ENCODE results near the gene CYP4F2. TPM values are rescaled to one million over a fixed set of nuclear protein-coding genes. Genes with fewer than 3 reads are reported as not detected.
"Not testable (repeated sequence)": the region's sequence is repeated elsewhere in the genome, so short reads cannot be mapped to it uniquely, and the experiment has no call there.

CYP4F2 gene
- total RNA-seq, 1 donor = 1.3 TPM

DNA sequence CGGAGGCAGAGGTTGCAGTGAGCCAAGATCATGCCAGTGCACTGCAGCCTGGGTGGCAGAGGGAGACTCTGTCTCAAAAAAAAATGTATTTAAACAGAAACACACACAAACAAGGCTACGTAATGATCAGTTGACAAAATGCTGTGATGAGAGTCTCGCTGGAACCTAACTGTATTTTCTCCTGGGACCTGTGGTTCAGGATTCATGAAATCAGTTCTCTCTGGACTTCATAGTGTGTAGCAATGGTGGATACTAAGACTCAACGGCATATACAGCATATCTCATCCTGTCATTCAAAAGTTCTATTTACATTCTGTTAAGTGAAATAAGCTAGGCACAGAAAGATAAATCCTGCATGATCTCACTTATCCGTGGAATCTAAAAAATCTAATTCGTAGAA is 37.4 kb downstream of the CYP4F2 start:
- no peak for DNase-seq (ENCODE audit: low read depth in 2 of 3, low spot score in 2 of 3)

DNA sequence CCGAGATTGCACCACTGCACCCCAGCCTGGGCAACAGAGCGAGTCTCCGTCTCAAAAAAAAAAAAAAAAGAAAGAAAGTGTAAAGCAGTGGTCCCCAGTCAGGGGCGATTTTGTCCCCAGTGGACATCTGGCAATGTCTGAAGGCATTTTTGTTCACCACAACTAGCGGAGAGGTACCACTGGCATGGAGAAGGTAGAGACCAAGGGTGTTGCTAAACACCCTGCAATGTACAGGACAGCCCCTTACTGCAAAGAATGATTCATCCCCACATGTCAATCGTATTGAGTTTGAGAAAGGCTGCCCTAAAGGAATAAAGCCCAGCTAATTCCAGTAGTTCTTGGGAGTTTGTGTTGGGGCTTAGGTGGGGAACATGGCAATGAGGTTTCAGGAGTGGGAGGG is 38.7 kb downstream of the CYP4F2 start:
- DNase-seq (ENCODE audit: low read depth in 2 of 3, low spot score in 2 of 3) = no peak

DNA sequence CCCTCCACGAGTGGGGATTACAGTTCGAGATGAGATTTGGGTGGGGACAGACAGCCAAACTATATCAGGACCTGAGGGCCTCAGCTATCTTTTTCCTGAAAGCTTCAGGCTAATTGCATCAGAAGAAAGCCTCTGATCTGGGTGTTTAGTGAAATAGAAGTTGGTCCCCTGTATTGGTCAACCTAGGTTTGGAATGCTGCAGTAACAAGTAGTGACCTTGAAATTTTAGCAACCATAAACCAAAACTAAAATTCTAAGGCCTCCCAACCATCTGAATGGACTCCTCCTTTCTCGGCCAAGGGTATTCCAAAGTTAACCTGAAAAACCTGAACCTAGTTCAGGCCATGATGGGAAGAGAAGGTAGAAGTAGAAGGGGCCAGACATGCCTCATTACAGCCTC is 47.5 kb downstream of the CYP4F2 start:
- DNase-seq (ENCODE audit: low read depth in 2 of 3, low spot score in 2 of 3) = no peak

DNA sequence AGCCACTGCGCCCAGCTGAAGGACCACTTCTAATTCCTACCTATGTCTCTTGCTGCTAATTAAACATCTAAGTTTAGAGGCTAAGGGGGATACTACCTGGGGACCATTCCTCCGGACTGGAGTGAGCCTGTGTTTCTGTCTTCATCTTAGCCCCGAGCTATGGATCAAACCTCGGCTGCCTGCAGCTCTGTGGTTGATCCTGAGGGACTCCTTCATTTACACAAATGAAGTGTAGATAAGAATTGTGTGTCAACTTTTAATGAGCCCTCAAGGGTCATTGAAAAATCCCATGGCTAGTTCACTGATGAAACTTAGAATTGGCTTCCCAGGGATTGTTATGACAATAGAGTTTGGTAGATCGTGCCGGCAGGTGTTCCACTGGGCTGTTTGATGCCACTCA is 51.0 kb downstream of the CYP4F2 start:
- DNase-seq (ENCODE audit: low read depth in 2 of 3, low spot score in 2 of 3) = no peak

DNA sequence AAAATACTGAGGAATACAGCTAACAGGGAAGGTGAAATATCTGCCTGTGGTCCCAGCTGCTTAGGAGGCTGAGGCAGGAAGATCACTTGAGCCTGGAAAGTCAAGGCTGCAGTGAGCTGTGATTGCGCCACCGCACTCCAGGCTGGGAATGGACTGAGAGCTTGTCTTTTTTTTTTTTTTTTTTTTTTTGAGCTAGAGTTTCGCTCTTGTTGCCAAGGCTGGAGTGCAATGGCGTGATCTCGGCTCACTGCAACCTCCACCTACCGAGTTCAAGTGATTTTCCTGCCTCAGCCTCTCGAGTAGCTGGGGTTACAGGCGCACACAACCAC is 54.0 kb downstream of the CYP4F2 start:
- DNase-seq (ENCODE audit: low read depth in 2 of 3, low spot score in 2 of 3) = not testable (repeated sequence)

DNA sequence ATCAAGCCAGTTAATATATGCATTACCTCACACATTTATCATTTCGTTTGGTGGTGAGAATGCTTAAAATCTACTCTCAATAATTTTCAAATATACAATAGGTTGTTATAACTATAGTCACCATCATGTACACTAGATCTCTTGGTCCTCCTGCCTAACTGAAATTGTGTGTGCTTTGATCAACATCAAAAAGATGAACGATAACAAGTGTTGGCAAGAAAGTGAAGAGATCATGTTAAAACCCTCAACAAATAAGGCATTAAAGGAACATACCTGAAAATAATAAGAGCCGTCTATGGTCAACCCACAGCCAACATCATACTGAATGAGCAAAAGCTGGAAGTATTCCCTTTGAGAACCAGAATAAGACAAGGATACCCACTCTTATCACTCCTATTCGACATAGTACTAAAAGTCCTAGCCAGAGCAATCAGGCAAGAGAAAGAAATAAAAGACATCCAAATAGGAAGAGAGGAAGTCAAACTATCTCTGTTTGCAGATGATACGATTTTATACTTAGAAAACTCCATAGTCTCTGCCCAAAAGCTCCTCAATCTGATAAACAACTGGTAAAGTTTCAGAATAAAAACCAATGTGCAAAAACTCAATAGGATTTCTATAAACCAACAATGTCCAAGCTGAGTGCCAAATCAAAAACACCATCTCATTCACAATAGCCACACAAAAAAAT is 54.5 kb downstream of the CYP4F2 start:
- DNase-seq (ENCODE audit: low read depth in 2 of 3, low spot score in 2 of 3) = no peak

DNA sequence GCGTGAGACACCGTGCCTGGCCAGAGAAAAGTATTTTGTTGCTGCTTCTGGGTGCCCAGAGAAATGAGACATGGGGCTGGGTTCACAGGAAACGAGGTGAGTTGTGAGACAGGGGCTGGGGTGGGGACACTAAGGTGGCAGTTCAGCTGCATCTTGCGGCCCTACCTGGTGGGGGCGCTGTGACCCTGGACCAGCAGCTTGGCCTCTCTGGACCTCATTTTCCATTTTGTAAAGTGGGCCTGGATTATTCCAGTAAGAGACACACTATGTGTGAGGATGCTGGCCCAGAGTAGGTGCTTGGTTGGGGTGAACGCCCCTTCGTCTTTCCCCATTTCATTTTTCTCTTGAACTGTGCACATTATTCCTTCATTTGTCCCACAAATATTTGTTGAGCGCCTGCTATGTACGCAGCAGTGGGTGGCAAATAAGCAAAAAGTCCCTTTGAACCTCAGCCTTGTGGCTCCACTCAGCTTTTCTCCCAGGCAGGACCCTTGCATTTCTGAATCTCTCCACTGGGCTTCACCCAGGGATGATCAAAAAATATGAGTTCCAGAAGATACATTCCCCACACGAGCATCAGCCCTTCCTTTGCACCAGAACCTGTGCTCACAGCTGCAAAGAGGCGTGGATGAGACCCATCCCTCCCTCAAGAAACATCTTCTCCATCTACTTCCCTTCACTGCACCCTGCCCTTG is 55.9 kb downstream of the CYP4F2 start:
- no peak for DNase-seq (ENCODE audit: low read depth in 2 of 3, low spot score in 2 of 3)

DNA sequence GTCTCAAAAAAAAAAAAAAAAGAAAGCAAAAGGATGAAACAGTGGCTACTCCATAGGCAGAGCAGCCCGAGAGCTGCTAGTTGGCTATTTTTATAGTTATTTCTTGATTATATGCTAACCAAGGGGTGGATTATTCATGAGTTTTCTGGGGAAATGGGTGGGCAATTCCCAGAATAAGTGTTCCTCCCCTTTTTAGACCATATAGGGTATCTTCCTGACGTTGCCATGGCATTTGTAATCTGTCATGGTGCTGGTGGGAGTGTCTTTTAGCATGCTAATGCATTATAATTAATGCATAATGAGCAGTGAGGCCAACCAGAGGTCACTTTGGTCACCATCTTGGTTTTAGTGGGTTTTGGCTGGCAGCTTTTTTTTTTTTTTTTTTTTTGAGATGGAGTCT is 57.0 kb downstream of the CYP4F2 start:
- no peak for DNase-seq (ENCODE audit: low read depth in 2 of 3, low spot score in 2 of 3)

DNA sequence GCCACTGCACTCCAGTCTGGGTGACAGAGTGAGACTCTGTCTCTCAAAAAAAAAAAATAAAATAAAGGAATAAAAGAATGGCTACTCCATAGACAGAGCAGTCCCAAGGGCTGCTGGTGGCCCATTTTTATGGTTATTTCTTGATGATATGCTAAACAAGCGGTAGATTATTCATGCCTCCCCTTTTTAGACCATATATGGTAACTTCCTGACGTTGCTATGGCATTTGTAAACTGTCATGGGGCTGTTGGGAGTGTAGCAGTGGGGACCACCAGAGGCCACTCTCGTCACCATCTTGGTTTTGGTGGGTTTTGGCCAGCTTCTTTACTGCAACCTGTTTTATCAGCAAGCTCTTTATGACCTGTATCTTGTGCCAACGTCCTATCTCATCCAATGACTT is 58.0 kb downstream of the CYP4F2 start:
- peak in 1 of 3 donors; percentile 23 for DNase-seq (ENCODE audit: low read depth in 2 of 3, low spot score in 2 of 3)

DNA sequence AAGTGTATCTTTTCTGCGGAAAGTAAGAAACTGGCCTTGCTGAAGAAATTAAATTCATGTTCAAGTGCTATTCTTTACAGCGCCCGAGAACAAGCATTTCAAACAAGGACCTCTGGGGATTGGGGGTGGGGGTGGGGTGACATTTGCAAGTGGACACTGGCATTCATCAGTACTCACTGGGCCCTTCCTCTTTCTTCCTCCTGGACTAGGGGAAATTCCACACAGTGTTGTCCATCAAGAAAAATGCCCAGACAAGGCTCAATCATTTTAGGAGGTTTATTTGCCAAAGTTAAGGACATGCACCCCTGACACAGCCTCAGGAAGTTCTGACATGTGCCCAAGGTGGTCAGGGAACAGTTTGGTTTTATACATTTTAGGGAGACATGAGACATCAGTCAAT is 59.5 kb downstream of the CYP4F2 start:
- DNase-seq (ENCODE audit: low read depth in 2 of 3, low spot score in 2 of 3) = no peak

DNA sequence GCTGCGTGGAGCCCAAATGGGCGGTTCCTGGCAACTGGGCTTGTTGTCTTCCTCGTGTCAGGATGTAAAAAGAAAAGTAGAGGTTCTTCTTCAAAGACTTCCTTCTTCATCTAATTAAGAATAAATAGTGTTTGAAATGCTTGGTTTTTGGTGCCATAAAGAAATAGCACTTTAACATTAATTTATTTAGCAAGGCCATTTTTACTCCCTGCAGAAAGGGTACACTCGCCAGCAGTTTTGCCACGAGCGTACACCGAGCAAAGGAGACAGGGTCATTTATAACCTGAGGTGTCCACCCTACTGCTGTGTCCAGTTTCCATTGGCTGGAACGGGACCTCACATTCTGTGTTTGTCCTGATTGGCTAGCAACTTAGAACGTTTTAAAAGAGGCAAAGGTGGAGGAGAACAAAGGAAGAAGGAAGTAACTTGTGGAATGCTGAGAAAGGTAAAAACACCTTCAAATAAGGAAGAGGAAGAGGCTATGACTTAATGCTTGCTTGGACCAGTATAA is 60.6 kb downstream of the CYP4F2 start:
- DNase-seq (ENCODE audit: low read depth in 2 of 3, low spot score in 2 of 3) = no peak

DNA sequence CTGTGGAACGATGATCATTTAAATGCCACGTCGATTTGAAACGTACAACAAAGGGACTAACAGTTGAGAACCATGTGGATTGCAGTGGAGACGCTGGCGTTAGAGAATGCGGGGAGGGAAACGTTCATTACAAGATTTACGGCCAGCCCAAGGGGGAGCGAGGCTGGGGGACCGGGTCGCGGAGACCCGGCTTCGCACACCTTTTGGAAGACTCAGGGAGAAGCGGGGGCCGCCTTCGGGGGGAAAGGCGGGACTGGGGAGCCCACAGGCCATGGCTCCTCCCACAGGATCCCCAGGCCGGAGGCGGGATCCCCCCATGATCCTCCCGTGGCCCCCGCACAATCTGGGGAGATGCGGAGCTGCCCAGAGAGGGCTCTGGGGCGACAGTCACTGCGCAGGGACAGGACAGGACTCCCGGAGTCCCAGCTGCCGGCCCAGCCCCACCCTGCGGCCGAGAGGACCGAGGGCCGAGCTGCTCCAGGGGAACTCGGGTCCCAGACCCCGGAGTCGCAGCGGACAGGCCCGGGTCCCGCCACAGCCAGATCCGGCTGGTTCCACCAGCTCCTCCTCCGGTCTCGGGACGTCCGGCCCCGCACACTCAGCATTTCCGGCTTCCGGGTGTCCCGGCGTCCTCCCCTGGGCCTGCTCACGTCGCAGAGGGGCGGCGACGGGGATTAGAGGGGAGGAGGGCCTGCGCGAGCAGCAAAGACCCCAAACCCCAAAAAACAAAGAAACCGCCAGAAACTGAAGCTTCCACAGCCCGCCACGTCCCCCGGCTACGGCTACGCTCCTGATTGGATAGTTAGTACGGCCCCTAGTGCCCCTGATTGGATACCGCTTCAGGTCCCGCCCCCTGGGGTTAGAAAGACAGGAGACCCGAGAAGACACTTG is 61.3 kb downstream of the CYP4F2 start:
- DNase-seq (ENCODE audit: low read depth in 2 of 3, low spot score in 2 of 3) = peak; percentile 74 to 99 (median 96)

DNA sequence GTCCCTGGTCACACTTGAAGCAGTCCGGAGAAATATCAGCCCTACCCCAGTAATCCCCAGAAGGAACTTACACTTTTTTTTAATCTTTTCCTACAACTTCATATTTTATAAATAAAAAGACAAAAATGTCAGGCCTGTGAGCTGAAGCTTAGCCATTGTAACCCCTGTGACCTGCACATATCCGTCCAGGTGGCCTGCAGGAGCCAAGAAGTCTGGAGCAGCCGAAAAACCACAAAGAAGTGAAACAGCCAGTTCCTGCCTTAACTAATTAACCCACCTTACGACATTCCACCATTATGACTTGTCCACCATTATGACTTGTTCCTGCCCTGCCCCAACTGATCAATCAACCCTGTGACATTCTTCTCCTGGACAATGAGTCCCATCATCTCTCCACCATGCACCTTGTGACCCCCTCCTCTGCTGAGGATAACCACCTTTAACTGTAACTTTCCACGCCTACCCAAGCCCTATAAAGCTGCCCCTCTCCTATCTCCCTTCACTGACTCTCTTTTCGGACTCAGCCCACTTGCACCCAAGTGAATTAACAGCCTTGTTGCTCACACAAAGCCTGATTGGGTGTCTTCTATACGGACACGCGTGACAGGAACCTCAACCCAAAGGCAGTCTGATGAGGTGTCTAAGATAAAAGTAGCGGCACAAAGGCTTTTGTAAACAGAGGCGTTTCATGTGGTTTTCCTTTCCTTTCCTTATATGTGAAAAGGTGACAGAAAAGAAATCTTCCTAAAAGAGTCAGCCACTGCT is 62.1 kb downstream of the CYP4F2 start:
- DNase-seq (ENCODE audit: low read depth in 2 of 3, low spot score in 2 of 3) = not testable (repeated sequence)

DNA sequence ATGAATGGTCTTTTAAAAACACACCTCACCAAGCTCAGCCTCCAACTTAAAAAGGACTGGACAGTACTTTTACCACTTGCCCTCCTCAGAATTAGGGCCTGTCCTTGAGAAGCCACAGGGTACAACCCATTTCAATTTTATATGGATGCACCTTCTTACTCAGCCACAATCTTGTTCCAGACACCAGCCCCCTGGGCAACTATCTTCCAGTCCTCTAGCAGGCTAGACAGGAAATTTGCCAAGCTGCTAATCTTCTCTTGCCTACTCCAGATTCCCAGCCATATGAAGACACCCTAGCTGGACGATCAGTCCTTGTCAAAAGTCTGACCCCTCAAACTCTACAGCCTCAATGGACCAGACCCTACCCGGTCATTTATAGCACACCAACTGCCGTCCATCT is 63.6 kb downstream of the CYP4F2 start:
- not testable (repeated sequence) for DNase-seq (ENCODE audit: low read depth in 2 of 3, low spot score in 2 of 3)

DNA sequence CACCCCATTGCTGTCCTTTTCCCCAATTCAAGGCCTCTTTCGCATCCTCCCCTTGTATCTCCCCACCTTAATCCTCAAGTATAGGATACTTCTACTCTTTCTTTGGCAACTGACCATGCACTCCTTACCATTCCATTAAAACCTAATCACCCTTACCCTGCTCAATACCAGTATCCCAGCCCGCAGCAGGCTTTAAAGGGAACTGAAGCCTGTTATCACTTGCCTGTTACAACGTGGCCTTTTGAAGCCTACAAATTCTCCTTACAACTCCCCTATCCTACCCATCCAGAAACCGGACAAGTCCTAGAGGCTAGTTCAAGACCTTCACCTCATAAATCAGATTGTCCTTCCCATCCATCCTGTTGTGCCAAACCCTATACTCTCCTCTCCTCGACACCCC is 66.2 kb downstream of the CYP4F2 start:
- no peak for DNase-seq (ENCODE audit: low read depth in 2 of 3, low spot score in 2 of 3)

DNA sequence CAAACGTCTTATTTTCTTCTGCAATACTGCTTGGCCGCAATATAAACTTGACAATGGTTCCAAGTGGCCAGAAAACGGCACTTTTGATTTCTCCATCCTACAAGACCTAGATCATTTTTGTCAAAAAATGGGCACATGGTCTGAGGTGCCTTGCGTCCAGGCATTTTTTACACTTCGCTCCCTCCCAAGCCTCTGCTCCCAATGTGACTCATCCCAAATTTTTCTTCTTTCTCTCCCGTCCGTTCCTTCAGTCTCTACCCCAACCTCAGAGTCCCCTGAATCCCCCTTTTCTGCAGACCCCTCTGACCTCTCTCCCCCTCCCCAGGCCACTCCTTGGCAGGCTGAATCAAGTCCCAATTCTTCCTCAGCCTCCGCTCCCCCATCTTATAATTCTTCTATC is 68.1 kb downstream of the CYP4F2 start:
- DNase-seq (ENCODE audit: low read depth in 2 of 3, low spot score in 2 of 3) = no peak

DNA sequence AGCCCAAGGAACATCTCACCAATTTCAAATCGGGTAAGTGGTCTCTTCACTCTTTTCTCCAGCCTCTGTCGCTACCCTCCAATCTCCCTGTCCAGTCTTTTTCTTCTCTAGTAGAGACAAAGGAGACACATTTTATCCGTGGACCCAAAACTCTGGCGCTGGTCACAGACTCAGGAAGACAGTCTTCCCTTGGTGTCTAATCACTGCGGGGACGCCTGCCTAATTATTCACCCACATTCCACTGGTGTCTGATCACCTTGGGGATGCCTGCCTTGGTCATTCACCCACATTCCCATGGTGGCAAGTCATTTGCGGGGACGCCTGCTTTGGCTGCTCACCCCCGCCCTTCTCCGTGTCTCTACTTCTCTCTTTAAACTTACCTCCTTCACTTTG is 68.6 kb downstream of the CYP4F2 start:
- no peak for DNase-seq (ENCODE audit: low read depth in 2 of 3, low spot score in 2 of 3)

DNA sequence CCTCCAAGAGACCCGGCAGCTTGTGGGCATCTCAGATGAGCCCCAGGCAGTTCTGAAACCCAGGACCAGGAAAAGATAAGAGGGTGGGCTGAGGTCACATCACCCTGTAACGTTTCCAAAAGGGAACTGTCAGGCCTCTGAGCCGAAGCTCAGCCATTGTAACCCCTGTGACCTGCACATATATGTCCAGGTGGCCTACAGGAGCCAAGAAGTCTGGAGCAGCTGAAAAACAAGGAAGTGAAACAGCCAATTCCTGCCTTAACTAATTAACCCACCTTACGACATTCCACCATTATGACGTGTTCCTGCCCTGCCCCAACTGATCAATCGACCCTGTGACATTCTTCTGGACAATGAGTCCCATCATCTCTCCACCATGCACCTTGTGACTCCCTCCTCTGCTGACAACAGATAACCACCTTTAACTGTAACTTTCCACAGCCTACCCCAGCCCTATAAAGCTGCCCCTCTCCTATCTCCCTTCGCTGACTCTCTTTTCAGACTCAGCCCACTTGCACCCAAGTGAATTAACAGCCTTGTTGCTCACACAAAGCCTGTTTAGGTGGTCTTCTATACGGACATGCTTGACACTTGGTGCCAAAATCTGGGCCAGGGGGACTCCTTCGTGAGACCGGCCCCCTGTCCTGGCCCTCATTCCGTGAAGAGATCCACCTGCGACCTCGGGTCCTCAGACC is 69.1 kb downstream of the CYP4F2 start:
- not testable (repeated sequence) for DNase-seq (ENCODE audit: low read depth in 2 of 3, low spot score in 2 of 3)

DNA sequence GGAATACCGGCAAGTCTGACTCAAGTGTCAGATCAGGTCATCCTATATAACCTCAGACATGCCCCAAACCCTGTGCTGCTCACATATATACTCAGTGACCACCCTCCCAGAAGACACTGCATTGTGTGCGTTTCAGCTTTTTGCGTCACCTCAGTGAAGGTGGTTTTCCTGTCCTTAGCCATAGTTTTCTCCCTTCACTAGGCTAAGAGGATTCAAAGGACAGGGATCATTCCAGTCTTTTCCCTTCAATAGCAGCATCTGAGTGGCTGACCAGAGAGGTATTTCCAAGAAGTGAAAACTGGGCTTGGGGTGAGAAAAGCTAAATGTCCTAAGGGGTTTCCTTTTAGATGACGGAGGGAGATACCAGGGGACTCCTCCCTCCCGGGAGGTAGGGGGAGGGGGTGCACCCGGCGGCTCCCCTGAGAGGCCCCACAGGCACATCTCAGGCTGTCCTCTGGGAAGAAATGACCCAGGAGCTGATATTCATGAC is 69.7 kb downstream of the CYP4F2 start:
- no peak for DNase-seq (ENCODE audit: low read depth in 2 of 3, low spot score in 2 of 3)
